PFSK-1 (cell line): ENCODE measurements around the gene LINC00305.

Experiments used
- POLR2AphosphoS5 ChIP-seq: IDR thresholded peaks from 2 replicates; pipeline ENCODE4 v1.6.1; 2012; ENCODE audit warnings: low read depth, mild to moderate bottlenecking, control low read depth, low read length, moderate library complexity
- REST ChIP-seq, 2 experiments: IDR thresholded peaks; 2 replicates each; pipeline versions ENCODE4 v1.6.1 to v1.8.0; 2011 to 2012; ENCODE audit warnings: low read depth in 2 of 2, low read length in 2 of 2, control low read depth in 1 of 2, inconsistent platforms in 1 of 2, mild to moderate bottlenecking in 1 of 2, moderate library complexity in 1 of 2; ENCODE audit not compliant: insufficient read depth in 1 of 2
- TAF1 ChIP-seq: IDR thresholded peaks from 2 replicates; pipeline ENCODE4 v1.6.1; 2012; ENCODE audit warnings: low read length, control low read depth, borderline replicate concordance; ENCODE audit not compliant: insufficient read depth

GRCh38 chr18:64095056-64095455 is 53.8 kb downstream of the LINC00305 start:
- TF ChIP-seq POLR2AphosphoS5 (no peak), TAF1 (no peak), REST (IDR thresholded peaks at IDR 0.05; ENCODE audit: insufficient read depth in 1 of 2, low read depth in 2 of 2, low read length in 2 of 2) (no peak)
